Fibroblast of mammary gland (primary cell): ENCODE measurements around the gene TEAD1.

Experiments
- DNase-seq: peaks from one replicate; pipeline ENCODE4 v3.0.0-alpha.2; 2010; ENCODE audit warnings: low read depth
- H3K4me3 ChIP-seq: 2 replicates; pipeline ENCODE4 v1.5.1; 2011; ENCODE audit warnings: low read depth, mild to moderate bottlenecking, low read length, moderate library complexity; ENCODE audit not compliant: control insufficient read depth
- TF ChIP-seq, protein P1 (sequence below): conservative IDR thresholded peaks from 2 replicates; pipeline ENCODE4 v1.5.1; 2011; ENCODE audit warnings: low read depth, low read length, inconsistent platforms; ENCODE audit not compliant: control insufficient read depth, insufficient read depth

Gene TEAD1

DNA sequence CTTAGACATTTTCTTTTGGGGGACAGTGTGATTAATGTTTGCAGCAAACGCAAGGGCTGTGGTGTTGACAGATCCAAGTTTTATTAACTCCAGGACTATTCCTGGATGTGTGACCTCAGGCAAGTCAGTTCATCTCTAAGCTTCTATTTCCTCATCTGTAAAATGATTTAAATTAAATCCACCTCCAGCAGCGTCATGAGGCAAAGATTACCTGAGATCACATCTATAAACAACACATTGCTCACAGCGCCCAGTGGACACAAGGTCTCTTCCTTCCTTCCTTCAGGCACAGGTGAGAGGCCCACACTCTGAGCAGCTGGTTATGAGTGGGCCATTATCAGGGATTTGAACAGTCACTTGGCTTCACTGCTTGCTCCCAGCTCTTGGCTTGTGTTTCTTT is 223.6 kb downstream of the TEAD1 start:
- H3K4me3 ChIP-seq: no peak overlapping the region
- DNase-seq: peak; percentile 25
- TF ChIP-seq, protein P1, sequence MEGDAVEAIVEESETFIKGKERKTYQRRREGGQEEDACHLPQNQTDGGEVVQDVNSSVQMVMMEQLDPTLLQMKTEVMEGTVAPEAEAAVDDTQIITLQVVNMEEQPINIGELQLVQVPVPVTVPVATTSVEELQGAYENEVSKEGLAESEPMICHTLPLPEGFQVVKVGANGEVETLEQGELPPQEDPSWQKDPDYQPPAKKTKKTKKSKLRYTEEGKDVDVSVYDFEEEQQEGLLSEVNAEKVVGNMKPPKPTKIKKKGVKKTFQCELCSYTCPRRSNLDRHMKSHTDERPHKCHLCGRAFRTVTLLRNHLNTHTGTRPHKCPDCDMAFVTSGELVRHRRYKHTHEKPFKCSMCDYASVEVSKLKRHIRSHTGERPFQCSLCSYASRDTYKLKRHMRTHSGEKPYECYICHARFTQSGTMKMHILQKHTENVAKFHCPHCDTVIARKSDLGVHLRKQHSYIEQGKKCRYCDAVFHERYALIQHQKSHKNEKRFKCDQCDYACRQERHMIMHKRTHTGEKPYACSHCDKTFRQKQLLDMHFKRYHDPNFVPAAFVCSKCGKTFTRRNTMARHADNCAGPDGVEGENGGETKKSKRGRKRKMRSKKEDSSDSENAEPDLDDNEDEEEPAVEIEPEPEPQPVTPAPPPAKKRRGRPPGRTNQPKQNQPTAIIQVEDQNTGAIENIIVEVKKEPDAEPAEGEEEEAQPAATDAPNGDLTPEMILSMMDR: no peak

DNA sequence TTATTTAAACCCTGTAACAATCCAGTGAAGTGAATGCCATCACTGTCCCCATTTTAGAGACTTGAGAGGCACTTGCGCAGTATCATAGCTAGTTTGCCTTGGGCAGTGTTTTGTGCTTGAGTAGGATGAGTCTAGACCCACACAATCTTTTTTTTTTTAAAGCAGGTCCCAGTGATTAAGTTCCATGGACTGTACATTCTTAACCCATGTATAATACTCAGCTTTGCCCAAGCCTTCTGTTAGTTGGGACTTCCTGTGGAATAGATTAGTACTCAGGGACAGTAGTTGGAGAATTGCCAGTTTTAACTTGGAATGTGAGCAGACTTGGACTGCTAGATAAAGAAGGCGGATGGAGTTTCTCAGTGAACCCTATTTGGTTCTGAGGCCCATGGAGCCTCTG is 226.3 kb downstream of the TEAD1 start:
- TF ChIP-seq, protein P1: no peak
- H3K4me3 ChIP-seq: no peak overlapping the region
- DNase-seq: peak; percentile 88

- H3K4me3 ChIP-seq: no peak overlapping the region
- peak; percentile 24 for DNase-seq
- TF ChIP-seq, protein P1: no peak
These were observed 227.1 kb downstream of the TEAD1 start for GRCh38 chr11:12901272-12901671.

DNA sequence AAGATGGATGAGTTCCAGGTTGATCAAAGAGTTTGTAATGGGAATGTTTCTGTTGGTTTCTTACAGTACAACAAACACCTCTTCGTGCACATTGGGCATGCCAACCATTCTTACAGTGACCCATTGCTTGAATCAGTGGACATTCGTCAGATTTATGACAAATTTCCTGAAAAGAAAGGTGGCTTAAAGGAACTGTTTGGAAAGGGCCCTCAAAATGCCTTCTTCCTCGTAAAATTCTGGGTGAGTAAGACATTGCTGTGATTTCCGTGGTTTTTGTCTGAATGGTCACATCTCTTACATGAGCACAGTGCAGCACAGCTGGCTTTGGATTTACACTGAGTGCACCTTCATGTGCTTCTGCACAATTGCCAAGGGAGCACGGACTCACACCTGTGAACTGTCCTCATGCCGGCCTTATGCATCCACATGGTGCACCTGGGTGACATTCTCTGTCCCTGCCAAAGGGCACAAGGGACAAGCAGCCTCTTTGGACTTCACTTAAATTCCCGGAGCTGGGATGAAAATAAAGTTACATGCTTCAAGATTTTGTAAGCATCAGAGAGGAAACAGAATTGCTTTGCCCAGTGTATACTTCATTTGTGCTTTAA is 227.8 kb downstream of the TEAD1 start:
- no peak overlapping the region for H3K4me3 ChIP-seq
- DNase-seq: peak; percentile 18
- TF ChIP-seq, protein P1: no peak

- H3K4me3 ChIP-seq: no peak overlapping the region
- TF ChIP-seq, protein P1: no peak
- no peak for DNase-seq
These were observed 228.7 kb downstream of the TEAD1 start for GRCh38 chr11:12902791-12903486.

DNA sequence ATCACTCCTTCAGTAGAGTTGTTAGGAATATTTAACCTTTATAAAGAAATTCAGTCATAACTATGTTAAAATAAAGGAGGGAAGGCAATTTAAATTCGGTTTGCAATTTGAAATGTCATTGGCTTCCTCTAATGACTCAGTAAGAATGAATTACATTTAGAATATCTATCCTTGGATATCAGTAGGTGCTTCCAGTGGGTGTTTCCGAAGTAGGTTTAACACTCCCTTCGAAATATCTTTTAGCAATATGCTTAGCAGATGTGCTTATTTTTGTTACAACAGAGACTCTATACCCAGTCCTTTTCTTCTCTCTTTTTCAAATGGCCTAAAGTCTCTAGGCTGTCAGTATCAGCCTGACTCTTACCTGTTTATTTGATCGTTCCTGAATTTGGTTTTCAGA is 231.2 kb downstream of the TEAD1 start:
- DNase-seq: no peak
- H3K4me3 ChIP-seq: no peak overlapping the region
- TF ChIP-seq, protein P1: no peak
